ENCODE data around the gene KIAA0513.
"Not testable (repeated sequence)": the region's sequence is repeated elsewhere in the genome, so short reads cannot be mapped to it uniquely, and the experiment has no call there.

KIAA0513 gene

DNA sequence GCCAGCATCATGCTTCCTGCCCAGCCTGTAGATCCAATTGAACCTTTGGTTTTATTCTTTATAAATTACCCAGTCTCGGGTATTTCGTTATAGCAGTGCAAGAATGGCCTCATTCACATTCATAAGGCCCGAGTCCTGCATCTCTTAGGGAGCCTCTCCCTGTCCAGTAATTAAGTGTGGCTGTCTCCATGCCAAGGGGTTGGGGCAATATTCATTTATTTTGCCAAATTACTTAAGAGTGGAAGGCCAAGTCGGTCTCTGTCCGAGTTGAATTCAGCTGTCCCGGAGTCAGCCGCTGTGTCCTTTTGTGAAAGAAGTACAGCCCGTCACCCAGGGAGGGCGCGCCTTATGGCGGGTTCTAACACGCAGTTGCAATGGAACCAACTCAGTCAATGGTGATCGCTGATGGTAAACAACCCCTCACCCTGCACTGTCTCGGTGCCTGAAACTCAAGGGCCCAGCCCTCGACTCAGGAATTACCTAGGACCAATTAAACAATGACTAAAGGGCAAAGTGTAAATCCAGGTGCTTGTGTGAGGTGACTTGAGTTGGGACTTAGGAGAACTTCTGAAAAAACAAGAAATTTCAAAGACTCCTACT is 22.2 kb downstream of the KIAA0513 start:
- no peak for DNase-seq (ENCODE audit: low read depth)

DNA sequence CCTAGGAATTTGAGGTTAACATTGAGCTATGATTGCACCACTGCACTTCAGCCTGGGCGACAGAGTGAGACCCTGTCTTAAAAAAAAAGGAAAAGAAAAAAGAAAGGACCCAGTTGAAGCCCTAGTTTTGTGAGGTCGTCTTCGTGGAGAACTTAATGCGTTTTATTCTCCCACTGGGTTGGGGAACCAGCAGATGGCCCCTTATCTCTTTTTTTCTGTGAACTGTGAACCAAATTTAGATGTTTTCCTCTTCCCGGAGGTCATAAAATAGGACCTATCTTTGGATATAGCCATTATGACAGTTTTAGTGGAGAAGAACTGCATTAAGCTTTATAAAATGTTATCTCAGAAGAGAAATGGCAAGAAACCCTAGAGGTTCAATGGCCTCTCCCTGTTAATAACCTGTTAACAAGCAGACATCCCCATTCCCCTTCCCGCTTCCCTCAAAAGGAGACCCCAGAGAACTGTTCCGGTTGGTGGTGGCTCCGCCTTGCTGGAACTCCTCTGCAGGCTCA is 23.5 kb downstream of the KIAA0513 start:
- DNase-seq (ENCODE audit: low read depth) = no peak

- no peak for DNase-seq (ENCODE audit: low read depth)
These were observed 24.1 kb downstream of the KIAA0513 start for GRCh38 chr16:85051683-85052082.

GRCh38 chr16:85052536-85052935 is 24.9 kb downstream of the KIAA0513 start:
- no peak for DNase-seq (ENCODE audit: low read depth)

DNA sequence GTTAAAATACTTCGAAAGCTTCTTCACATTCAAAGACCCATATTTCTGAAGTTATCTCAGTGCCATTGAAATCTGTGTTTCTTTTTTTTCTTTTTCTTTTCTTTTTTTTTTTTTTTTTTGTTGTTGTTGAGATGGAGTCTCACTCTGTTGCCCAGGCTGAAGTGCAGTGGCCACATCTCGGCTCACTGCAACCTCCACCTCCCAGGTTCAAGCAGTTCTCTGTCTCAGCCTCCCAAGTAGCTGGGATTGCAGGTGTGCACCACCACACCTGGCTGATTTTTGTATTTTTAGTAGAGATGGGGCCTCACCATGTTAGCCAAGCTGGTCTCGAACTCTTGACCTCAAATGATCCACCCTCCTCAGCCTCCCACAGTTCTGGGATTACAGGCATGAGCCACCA is 26.7 kb downstream of the KIAA0513 start:
- DNase-seq (ENCODE audit: low read depth) = not testable (repeated sequence)

DNA sequence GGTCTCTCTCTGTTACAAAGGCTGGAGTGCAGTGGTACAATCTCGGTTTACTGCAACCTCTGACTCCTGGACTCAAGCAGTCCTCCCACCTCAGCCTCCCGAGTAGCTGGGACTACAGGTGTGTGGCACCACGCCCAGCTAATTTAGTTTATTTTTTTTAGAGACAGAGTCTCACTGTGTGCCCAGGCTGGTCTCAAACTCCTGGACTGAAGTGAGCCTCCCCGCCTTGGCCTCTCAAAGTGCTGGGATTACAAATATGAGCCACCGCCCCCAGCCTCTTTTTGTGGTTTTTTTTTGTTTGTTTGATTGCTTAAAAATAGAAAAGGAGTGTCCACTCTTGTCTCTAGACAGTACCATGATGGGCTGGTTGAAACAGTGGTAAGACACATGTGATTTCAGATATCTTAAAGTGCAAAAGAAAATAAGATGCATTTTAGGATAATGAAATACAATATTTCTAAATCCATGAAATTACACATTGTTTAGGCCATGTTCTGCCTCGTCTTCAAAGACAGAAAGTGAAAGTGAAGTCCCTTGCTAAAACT is 27.4 kb downstream of the KIAA0513 start:
- DNase-seq (ENCODE audit: low read depth) = no peak

GRCh38 chr16:85055493-85056210 is 28.1 kb downstream of the KIAA0513 start:
- DNase-seq (ENCODE audit: low read depth) = no peak

DNA sequence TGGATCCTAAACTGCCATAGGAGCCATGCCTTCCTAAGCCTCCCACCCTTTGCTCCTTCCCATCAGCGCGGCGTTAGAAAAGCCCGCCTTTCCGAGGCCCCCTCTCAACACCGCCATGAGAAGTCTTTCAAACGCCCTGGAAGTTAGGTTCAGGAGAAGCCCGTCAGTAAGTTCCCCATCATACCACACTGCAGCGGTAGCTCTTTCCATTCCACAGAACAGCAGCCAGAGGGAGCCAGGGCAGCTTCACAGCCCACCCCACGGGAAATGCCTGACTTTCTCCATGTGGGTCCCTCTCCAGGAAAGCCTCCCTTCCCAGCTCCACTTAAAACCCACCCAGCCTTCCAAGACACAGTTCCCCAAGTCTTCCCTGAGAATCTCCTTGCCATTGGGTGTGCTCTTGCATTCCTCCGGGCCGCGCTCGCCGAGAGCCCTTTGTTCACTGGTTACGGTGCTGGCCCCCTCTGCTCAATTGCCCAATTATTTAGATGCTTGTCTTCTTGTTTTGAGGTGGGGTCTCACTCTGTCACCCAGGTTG is 28.7 kb downstream of the KIAA0513 start:
- DNase-seq (ENCODE audit: low read depth) = no peak

GRCh38 chr16:85057212-85057889 is 29.8 kb downstream of the KIAA0513 start:
- DNase-seq (ENCODE audit: low read depth) = no peak

DNA sequence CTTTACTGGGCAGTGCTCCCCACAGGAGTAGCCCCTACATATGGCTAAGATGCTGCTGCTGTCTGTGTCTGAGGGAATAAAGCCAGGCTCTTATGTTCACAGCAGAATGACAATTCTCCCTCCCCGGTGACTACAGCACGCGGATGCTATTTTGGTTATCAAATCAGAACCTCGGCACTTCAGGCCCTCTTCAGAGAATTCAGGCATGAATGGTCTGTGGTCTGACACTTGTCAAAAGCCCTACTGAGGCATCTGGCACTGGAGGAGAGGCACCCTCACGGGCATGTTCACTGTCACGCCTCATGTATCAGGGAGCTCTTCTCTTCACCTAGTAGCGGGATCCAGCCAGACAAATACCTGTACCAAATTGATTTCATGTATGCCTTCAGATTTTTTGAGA is 30.4 kb downstream of the KIAA0513 start:
- no peak for DNase-seq (ENCODE audit: low read depth)

- DNase-seq (ENCODE audit: low read depth) = no peak
These were observed 31.3 kb downstream of the KIAA0513 start for GRCh38 chr16:85058909-85059308.

- no peak for DNase-seq (ENCODE audit: low read depth)
These were observed 34.0 kb downstream of the KIAA0513 start for GRCh38 chr16:85061566-85061965.

DNA sequence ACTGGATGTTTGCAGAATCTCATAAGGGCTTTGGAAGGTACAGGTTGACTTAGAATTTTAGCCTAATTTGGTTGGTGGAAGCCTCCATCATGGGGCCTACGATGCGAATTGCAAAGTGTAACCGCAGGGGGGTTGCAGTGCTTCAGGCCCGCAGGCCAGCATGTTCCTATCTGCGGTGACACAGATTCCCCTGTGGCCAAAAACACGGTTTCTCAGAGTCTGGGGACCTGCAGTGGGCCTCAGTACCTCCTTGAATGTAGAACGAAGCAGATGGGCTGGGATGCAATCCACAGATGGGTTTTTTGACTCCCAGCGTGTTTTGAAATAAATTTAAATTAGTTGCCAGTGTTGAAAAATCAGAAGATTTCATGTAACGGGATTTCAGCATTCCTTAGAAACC is 34.7 kb downstream of the KIAA0513 start:
- DNase-seq (ENCODE audit: low read depth) = no peak

- no peak for DNase-seq (ENCODE audit: low read depth)
These were observed 35.2 kb downstream of the KIAA0513 start for GRCh38 chr16:85062845-85063244.

- DNase-seq (ENCODE audit: low read depth) = no peak
These were observed 36.6 kb downstream of the KIAA0513 start for GRCh38 chr16:85064186-85064585.

GRCh38 chr16:85065099-85065498 is 37.5 kb downstream of the KIAA0513 start:
- no peak for DNase-seq (ENCODE audit: low read depth)

DNA sequence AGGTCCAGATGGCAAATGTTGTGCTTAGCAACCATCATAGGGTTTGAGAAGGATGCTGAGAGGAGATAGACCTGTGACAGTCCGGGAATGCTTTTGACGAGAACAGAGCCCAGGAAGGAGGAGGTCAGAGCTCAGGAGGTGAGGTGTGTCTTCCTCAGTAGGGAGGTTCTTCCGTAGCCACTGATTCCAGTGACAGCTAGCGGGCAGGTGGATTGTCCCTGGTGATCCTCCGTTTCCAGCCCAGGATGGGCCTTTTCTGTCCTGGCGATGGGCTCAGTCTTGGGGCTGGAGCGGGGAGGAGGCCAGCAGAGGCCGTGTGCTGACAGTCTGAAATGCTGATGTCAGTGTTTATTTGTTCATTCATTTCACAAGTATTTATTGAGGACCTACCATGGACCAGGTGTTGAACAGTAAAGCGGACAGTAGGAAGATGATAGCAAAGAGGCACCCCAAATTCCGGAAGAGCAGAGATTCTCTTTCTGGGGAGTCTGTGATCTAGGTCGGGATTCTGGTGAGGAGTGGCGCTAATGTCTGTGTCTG is 38.8 kb downstream of the KIAA0513 start:
- no peak for DNase-seq (ENCODE audit: low read depth)

DNA sequence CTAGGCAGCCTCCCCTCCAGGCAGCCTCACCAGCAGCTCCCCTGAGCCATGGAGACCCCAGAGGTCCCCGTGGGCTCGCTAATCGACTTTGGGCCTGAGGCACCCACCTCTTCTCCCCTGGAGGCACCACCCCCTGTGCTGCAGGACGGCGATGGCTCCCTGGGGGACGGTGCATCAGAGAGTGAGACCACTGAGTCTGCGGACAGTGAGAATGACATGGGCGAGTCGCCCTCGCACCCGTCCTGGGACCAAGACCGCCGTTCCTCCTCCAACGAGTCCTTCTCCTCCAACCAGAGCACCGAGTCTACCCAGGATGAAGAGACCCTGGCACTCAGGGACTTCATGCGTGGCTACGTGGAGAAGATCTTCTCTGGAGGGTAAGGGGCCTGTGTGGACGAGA is 39.4 kb downstream of the KIAA0513 start:
- DNase-seq (ENCODE audit: low read depth) = no peak

DNA sequence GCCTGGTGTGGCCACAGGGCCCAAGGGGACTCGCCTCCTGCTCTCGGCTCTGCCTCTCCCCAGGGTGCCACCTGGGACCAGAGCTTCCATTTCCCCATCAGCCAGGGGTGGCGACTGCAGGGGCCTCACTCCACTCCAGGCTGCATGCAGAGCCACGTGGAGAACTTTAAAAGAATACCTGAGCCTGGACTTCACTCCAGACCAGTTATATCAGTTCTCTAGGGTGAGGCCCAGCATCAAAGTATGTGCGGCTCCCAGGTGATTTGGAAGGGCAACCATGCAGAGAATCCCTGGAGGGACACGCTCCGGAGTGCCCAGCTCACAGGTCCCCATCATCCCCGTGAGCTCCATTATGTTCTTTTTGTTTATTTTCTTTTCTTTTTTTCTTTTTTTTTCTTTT is 39.8 kb downstream of the KIAA0513 start:
- no peak for DNase-seq (ENCODE audit: low read depth)

GRCh38 chr16:85068746-85069145 is 41.2 kb downstream of the KIAA0513 start:
- DNase-seq (ENCODE audit: low read depth) = no peak

DNA sequence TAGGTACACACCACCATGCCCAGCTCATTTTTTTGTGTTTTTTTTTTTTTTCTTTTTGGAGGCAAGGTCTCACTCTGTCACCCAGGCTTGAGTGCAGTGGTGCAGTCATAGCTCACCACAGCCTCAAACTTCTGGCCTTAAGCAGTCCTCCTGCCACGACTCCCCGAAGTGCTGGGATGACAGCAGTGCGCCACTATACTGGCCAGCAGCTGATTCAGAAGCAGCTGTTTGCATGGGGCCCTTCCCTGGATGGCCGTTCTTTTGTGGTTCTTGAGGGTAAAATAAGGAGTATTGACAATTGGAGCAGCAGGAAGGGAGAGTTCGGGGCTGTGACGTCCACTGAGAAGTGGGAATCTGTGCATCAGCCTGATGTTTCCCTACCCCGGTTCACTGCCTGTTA is 41.6 kb downstream of the KIAA0513 start:
- no peak for DNase-seq (ENCODE audit: low read depth)

All from HS-5 (cell line).